K562 (cell line): ENCODE data around the gene RAB11FIP2. TPM values are rescaled to one million over a fixed set of nuclear protein-coding genes. Genes with fewer than 3 reads are reported as not detected.
A peak's percentile ranks its signal among the peaks of the same experiment; 100 is the strongest.

Experiments used
- ATAC-seq: fragments of 200-7000 bp; cut with Tn5 transposase; 3 replicates; pipeline ENCODE4 v1.9.1; 2020; ENCODE audit warnings: moderate library complexity
- BruUV-seq: library from RNA; stranded (reverse); fragments of 400-500 nt; replicated peaks from 2 replicates; lab custom pipeline; 2021; lab: Mats Ljungman, UMichigan
- CTCF ChIA-PET: fragments of 300-600 bp; formaldehyde crosslinking; extraction: SDS; loops from one replicate; lab custom pipeline; 2021; ENCODE audit warnings: low intra/inter-chr PET ratio; lab: Yijun Ruan, JAX
- POLR2A ChIA-PET: fragments of 300-600, 350-650 bp; sonication (Branson Sonifier 250); formaldehyde crosslinking; extraction: SDS; loops from one replicate; lab custom pipeline; 2021; ENCODE audit warnings: antibody characterized with exemption, inconsistent platforms; lab: Yijun Ruan, JAX
- DNase-seq, 4 experiments: peaks; one replicate each; pipeline versions ENCODE4 v3.0.0 to v3.0.0-alpha.2; 2011 to 2018; ENCODE audit warnings: low spot score in 3 of 4, mixed read lengths in 3 of 4; ENCODE audit errors: extremely low read depth in 1 of 4
- FAIRE-seq: peaks from 2 replicates; lab custom pipeline; 2011; peaks lifted over from hg19 to GRCh38; lab: Jason Lieb, UNC
- H2AFZ ChIP-seq: 2 replicates; pipeline ENCODE4 v1.6.0; 2011; ENCODE audit warnings: low read depth, low read length, control low read depth, inconsistent platforms
- H3K27ac ChIP-seq: fragments of 200-600 bp; 3 replicates; pipeline ENCODE4 v1.8.0; 2011; ENCODE audit warnings: low read depth, mild to moderate bottlenecking, control low read depth, inconsistent platforms, low read length, moderate library complexity, mixed read lengths; ENCODE audit errors: extremely low read depth
- H3K27me3 ChIP-seq, 2 experiments: fragments of 300-600 bp in 1 of 2; 2 replicates in 1 of 2; 3 replicates in 1 of 2; pipeline versions ENCODE4 v1.6.0 to v1.8.0; 2011; ENCODE audit warnings: inconsistent platforms in 2 of 2, low read length in 2 of 2, mild to moderate bottlenecking in 1 of 2, mixed read lengths in 1 of 2, moderate library complexity in 1 of 2; ENCODE audit not compliant: control insufficient read depth in 2 of 2, insufficient read depth in 2 of 2
- H3K36me3 ChIP-seq: fragments of 300-600 bp; 3 replicates; pipeline ENCODE4 v1.8.0; 2011; ENCODE audit warnings: mild to moderate bottlenecking, low read length, inconsistent platforms; ENCODE audit not compliant: control insufficient read depth, insufficient read depth
- H3K4me1 ChIP-seq, 2 experiments: fragments of 200-600 bp in 1 of 2; replicated peaks in 1 of 2; 2 replicates in 1 of 2; 3 replicates in 1 of 2; pipeline versions ENCODE4 v1.5.1 to v1.8.0; 2011; ENCODE audit warnings: inconsistent platforms in 2 of 2, low read length in 2 of 2, mild to moderate bottlenecking in 1 of 2, mixed read lengths in 1 of 2, moderate library complexity in 1 of 2; ENCODE audit not compliant: control insufficient read depth in 2 of 2, insufficient read depth in 2 of 2
- H3K4me2 ChIP-seq: 2 replicates; pipeline ENCODE4 v1.6.1; 2011; ENCODE audit warnings: low read length, control low read depth, inconsistent platforms, mixed read lengths; ENCODE audit not compliant: insufficient read depth
- H3K4me3 ChIP-seq: fragments of 200-600 bp; sonication (generic), shearing (Covaris generic); 2 replicates; pipeline ENCODE4 v1.5.1; 2016; ENCODE audit warnings: control low read depth, inconsistent platforms
- H3K79me2 ChIP-seq: fragments of 200-600 bp; 3 replicates; pipeline ENCODE4 v1.8.0; 2011; ENCODE audit warnings: low read length, inconsistent platforms; ENCODE audit not compliant: control insufficient read depth, insufficient read depth
- H3K9ac ChIP-seq, 2 experiments: 2 replicates each; pipeline versions ENCODE4 v1.6.0 to v1.6.1; 2011; ENCODE audit warnings: low read depth in 2 of 2, low read length in 2 of 2, control low read depth in 1 of 2, inconsistent platforms in 1 of 2, mild to moderate bottlenecking in 1 of 2, mixed read lengths in 1 of 2; ENCODE audit not compliant: insufficient read depth in 1 of 2
- H3K9me1 ChIP-seq: one replicate; pipeline ENCODE4 v1.6.0; 2011; ENCODE audit warnings: inconsistent platforms, mild to moderate bottlenecking, low read length, moderate library complexity; ENCODE audit not compliant: control insufficient read depth, insufficient read depth
- H3K9me3 ChIP-seq: replicated peaks from 2 replicates; pipeline ENCODE4 v1.5.1; 2011; ENCODE audit warnings: low read depth, low read length, inconsistent platforms; ENCODE audit not compliant: control insufficient read depth, insufficient read depth
- H4K20me1 ChIP-seq: replicated peaks from 2 replicates; pipeline ENCODE4 v1.6.1; 2011; ENCODE audit warnings: low read length, inconsistent platforms, mixed read lengths; ENCODE audit not compliant: control insufficient read depth, insufficient read depth
- IFI16 ChIP-seq: fragments of 250-450 bp; sonication (Bioruptor Pico); IDR thresholded peaks from 2 replicates; pipeline ENCODE4 v2.1.2; 2022; ENCODE audit warnings: mild to moderate bottlenecking, inconsistent platforms
- JUND ChIP-seq, 2 experiments: IDR thresholded peaks; 2 replicates in 1 of 2; 3 replicates in 1 of 2; pipeline ENCODE4 v1.6.1; 2011; ENCODE audit warnings: borderline replicate concordance in 2 of 2, low read depth in 2 of 2, low read length in 2 of 2, improper control_type of control experiment in 1 of 2, missing biosample characterization in 1 of 2, missing genetic modification characterization in 1 of 2, missing genetic modification reagents in 1 of 2
- KLF1 ChIP-seq: fragments of 450-650 bp; IDR thresholded peaks from 2 replicates; pipeline ENCODE4 v1.6.1; 2016; ENCODE audit warnings: missing genetic modification characterization, missing compliant biosample characterization
- NFIC ChIP-seq: fragments of 450-650 bp; IDR thresholded peaks from 2 replicates; pipeline ENCODE4 v1.6.1; 2017; ENCODE audit warnings: mild to moderate bottlenecking, inconsistent platforms
- NFIX ChIP-seq: fragments of 250-450 bp; sonication (Bioruptor Pico); IDR thresholded peaks from 2 replicates; pipeline ENCODE4 v1.4.0; 2020; ENCODE audit warnings: low read depth, mild to moderate bottlenecking, moderate library complexity
- SMARCA4 ChIP-seq: fragments of 450-650 bp; IDR thresholded peaks from 2 replicates; pipeline ENCODE4 v1.6.1; 2016
- WGBS: fragments of 100-300 bp; shearing (Covaris generic); methylation state at CpG from one replicate; pipeline ENCODE4 v1.1.6; 2016; ENCODE audit warnings: low coverage, mixed read lengths; ENCODE audit not compliant: insufficient coverage; ENCODE audit errors: missing lambda C conversion rate; 5-methylcytosine and 5-hydroxymethylcytosine counted together
- in situ Hi-C: fragments of 300-500 bp; cut with MboI; formaldehyde crosslinking; loops from 4 replicates; pipeline ENCODE4 v1.15.0; 2018; ENCODE audit warnings: inconsistent platforms, mixed read lengths
- intact Hi-C: fragments of 100-400 bp; cut with micrococcal nuclease; formaldehyde crosslinking; loops from 2 replicates; pipeline ENCODE4 v1.14.2; 2022
- polyA plus RNA-seq, 8 experiments: library from polyadenylated mRNA; depleted of rRNA in 4 of 8; stranded (reverse) in 5 of 8; unstranded in 3 of 8; fragments of >200 nt; fragmentation: Nextera tagmentation in 2 of 8; fragmentation: Illumina TruSeq in 1 of 8; extraction: Ambion mirVana in 2 of 8; extraction: Trizol in 1 of 8; gene quantifications; 2 replicates each; pipeline versions ENCODE4 v1.2.1 to v1.2.3, GENCODE V29; 2011 to 2014; ENCODE audit warnings: inconsistent platforms in 1 of 8, missing spikeins in 1 of 8
- total RNA-seq, 7 experiments: library from RNA; depleted of rRNA in 6 of 7; stranded (reverse); fragments of >200 nt in 6 of 7; fragmentation: Illumina TruSeq in 2 of 7; extraction: Trizol in 2 of 7; gene quantifications; 2 replicates each; pipeline versions ENCODE4 v1.2.1 to v1.2.3, GENCODE V29; 2011 to 2021; ENCODE audit warnings: low replicate concordance in 1 of 7
- TF ChIP-seq, protein P1 (sequence below): fragments of 250-450 bp; sonication (Bioruptor Pico); IDR thresholded peaks from 2 replicates; pipeline ENCODE4 v1.4.0; 2020; ENCODE audit warnings: mild to moderate bottlenecking, moderate library complexity, borderline replicate concordance
- TF ChIP-seq, protein P2 (sequence below): fragments of 450-650 bp; IDR thresholded peaks from 2 replicates; pipeline ENCODE4 v1.6.1; 2016; ENCODE audit warnings: low read depth, mild to moderate bottlenecking, moderate library complexity

The RAB11FIP2 gene
- total and polyA plus RNA-seq, 9 of the 15 experiments (the other 6 are each of a cell fraction or from before 2014, with no cell fraction given): 3.0 to 10.6 (median 3.9) TPM

DNA sequence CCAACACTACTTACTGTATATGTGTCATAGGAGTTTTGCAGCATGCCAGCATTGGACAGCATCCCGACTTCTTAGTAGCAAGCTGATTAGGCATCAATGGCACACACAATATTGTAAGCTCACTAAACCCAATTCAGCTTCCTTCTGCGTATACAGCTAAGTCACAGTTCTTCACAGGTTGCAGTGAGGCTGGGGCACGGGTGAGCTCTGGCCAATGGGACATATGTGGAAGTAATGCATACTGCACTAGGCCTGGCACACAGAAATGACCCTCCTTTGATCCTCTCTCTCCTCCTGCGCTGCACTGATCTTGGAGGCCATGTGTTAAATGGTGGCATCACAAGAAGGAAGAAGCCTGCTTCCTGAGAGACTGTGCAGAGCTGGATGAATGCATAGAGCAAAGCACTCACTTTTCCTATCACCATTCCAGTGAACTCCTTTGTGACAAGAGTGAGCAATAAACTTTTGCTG is 11.9 kb downstream of the RAB11FIP2 start (continued):
- TF ChIP-seq KLF1 (no peak), SMARCA4 (no peak), JUND (IDR thresholded peaks at IDR 0.05; ENCODE audit: borderline replicate concordance, low read depth, low read length) (no peak), JUND (tag; IDR thresholded peaks at IDR 0.05; ENCODE audit: borderline replicate concordance, low read depth, low read length) (no peak)
- TF ChIP-seq, protein P1, sequence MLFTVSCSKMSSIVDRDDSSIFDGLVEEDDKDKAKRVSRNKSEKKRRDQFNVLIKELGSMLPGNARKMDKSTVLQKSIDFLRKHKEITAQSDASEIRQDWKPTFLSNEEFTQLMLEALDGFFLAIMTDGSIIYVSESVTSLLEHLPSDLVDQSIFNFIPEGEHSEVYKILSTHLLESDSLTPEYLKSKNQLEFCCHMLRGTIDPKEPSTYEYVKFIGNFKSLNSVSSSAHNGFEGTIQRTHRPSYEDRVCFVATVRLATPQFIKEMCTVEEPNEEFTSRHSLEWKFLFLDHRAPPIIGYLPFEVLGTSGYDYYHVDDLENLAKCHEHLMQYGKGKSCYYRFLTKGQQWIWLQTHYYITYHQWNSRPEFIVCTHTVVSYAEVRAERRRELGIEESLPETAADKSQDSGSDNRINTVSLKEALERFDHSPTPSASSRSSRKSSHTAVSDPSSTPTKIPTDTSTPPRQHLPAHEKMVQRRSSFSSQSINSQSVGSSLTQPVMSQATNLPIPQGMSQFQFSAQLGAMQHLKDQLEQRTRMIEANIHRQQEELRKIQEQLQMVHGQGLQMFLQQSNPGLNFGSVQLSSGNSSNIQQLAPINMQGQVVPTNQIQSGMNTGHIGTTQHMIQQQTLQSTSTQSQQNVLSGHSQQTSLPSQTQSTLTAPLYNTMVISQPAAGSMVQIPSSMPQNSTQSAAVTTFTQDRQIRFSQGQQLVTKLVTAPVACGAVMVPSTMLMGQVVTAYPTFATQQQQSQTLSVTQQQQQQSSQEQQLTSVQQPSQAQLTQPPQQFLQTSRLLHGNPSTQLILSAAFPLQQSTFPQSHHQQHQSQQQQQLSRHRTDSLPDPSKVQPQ: no peak
- TF ChIP-seq, protein P2, sequence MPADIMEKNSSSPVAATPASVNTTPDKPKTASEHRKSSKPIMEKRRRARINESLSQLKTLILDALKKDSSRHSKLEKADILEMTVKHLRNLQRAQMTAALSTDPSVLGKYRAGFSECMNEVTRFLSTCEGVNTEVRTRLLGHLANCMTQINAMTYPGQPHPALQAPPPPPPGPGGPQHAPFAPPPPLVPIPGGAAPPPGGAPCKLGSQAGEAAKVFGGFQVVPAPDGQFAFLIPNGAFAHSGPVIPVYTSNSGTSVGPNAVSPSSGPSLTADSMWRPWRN: no peak
- TF ChIP-seq, all 486 proteins: peak for 0

DNA sequence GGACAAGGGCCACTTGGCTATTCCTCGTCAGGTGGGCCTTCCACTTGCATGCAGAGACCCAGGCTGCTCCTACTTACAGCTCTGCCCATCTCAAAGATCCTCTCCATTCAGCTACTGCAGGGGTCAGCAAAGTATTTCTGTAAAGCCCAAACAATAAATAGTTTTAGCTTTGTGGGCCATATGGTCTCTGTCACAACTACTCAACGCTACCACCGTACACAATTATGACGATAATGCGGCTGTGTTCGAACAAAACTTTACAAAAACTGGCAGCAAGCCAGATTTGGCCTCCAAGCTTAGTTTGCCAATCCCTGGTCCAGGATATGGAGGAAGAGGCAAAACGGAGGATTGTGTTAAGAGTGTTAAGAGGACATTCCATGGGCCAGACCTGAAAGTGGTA is 12.8 kb downstream of the RAB11FIP2 start:
- FAIRE-seq: no peak
- H3K9ac ChIP-seq: no peak overlapping the region
- DNase-seq: no peak
- intact Hi-C loops (no loop called here), in situ Hi-C loops (no loop called here)
- H3K4me1 ChIP-seq: no peaks in the 10 kb centered on the region
- H4K20me1 ChIP-seq: no peaks in the 10 kb centered on the region
- ChIA-PET CTCF (no interaction called here), POLR2A (no interaction called here)
- no peaks in the 10 kb centered on the region for H3K9me3 ChIP-seq
- H3K36me3 ChIP-seq: no peaks in the 10 kb centered on the region; the same call in 2 of the 3 replicates
- no peak overlapping the region for H3K27ac ChIP-seq
- TF ChIP-seq IFI16 (CRISPR knock-in tag) (no peak), NFIX (CRISPR knock-in tag) (peak; percentile 54), NFIC (peak; percentile 85)
- H3K9me1 ChIP-seq: no peaks in the 10 kb centered on the region
- no peak overlapping the region for H3K4me3 ChIP-seq
- 64% methylated on average over 7 of the region's 7 CpGs for WGBS
- no TSS peak for BruUV-seq
- no peak for ATAC-seq
- no peak overlapping the region for H2AFZ ChIP-seq
- no peaks in the 10 kb centered on the region for H3K27me3 ChIP-seq
- H3K4me2 ChIP-seq: no peak overlapping the region
- no peaks in the 10 kb centered on the region for H3K79me2 ChIP-seq
